ENCODE data around the gene ITM2B. TPM values are rescaled to one million over a fixed set of nuclear protein-coding genes. Genes with fewer than 3 reads are reported as not detected.
"Not testable (repeated sequence)": the region's sequence is repeated elsewhere in the genome, so short reads cannot be mapped to it uniquely, and the experiment has no call there.

ITM2B gene
- polyA plus RNA-seq, 3 donors from 2014 or later = 850 to 1,055 (median 878) TPM

DNA sequence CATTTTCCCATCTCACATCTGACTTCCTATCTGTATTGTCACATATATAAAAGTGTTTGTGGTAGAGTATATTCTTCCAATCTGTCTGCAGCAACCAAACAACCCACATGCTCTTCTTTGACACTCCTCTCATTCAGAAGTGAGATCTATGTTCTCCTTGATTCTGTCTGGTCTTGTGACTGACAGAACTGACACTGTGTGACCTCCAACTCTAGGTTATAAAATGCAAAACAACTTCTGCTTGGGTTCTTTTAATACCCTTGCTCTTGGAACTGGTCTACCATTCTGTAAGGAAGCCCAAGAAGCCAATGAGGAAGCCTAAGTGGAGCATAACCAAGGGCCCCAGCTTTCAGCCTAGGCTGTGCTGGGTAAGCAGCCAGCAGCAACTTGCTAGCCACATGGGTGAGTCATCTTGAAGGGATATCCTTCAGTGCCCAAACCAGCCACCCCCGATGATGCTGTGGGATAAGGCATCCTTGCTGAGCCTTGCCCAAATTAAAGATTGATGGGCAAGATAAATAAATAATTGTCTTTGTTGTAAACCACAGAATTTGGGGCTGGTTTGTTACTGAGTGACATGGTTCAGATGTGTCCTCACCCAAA is 18.4 kb upstream of the ITM2B start:
- H3K4me3 Mint-ChIP-seq = peak overlapping the region; percentile 1 to 59 (median 45)
- peak; percentile 58 to 65 (median 61) for DNase-seq

DNA sequence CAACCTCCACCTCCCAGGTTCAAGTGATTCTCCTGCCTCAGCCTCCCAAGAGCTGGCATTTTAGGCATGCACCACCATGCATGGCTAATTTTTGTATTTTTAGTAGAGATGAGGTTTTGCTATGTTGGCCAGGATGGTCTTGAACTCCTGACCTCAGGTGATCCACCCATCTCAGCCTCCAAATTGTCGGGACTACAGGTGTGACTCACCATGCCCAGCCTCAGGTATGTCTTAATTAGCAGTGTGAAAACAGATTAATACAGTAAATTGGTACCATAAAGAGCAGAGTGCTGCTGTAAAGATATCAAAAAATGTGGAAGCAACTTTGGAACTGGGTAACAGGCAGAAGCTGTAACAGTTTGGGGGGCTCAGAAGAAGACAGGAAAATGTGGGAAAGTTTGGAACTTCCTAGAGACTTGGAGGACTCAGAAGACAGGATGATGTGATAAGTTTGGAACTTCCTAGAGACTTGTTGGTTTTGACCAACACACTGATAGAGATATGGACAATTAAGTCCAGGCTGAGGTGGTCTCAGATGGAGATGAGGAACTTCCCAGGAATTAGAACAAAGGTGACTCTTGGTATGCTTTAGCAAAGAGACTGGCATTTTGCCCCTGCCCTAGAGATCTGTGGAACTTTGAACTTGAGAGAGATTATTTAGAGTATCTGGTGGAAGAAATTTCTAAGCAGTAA is 17.3 kb upstream of the ITM2B start:
- DNase-seq; H3K27me3 Mint-ChIP-seq (ENCODE audit: low read depth in 3 of 3); H3K36me3 Mint-ChIP-seq; H3K9me3 Mint-ChIP-seq: not testable (repeated sequence)
- Mint-ChIP-seq H3K27ac (peak overlapping the region in 2 of 6 donors; percentile 38 to 74), H3K4me1 (peaks cover 32 to 38% of the 10 kb centered on the region in 2 donors), H3K4me3 (peak overlapping the region in 1 of 5 donors; percentile 27)

More for the DNA sequence above, 18.4 kb upstream of the ITM2B start:
- Mint-ChIP-seq H3K36me3 (no peaks in the 10 kb centered on the region), H3K9me3 (no peaks in the 10 kb centered on the region), H3K27me3 (ENCODE audit: low read depth in 3 of 3) (peaks cover 2 to 4% (median 4%) of the 10 kb centered on the region in 3 donors), H3K27ac (peak overlapping the region; percentile 5 to 64 (median 44)), H3K4me1 (peaks cover 21 to 27% of the 10 kb centered on the region in 2 donors)

DNA sequence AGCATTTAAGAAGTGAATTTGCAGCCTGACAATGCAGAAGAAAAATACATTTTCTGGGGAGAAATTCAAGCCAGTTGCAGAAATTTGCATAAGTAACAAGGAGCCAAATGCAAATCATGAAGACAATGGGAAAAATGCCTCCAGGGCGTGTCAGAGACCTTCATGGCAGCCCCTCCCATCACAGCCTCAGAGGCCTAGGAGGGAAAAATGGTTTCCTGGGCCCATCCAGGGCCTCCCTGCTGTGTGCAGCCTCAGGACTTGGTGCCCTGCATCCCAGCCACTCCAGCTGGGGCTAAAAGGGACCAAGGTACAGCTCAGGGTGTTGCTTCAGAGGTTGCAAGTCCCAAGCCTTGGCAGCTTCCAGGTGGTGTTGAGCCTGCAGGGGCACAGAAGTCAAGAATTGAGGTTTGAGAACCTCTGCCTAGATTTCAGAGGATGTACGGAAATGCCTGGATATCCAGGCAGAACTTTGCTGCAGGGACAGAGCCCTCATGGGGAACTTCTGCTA is 16.7 kb upstream of the ITM2B start:
- no peaks in the 10 kb centered on the region for H3K36me3 Mint-ChIP-seq
- no peak for DNase-seq
- H3K4me1 Mint-ChIP-seq = peaks cover 38 to 44% of the 10 kb centered on the region in 2 donors
- peaks cover 6 to 10% (median 8%) of the 10 kb centered on the region in 3 donors for H3K27me3 Mint-ChIP-seq (ENCODE audit: low read depth in 3 of 3)
- H3K4me3 Mint-ChIP-seq = no peak overlapping the region
- no peaks in the 10 kb centered on the region for H3K9me3 Mint-ChIP-seq
- H3K27ac Mint-ChIP-seq = peak overlapping the region in 1 of 6 donors; percentile 49

DNA sequence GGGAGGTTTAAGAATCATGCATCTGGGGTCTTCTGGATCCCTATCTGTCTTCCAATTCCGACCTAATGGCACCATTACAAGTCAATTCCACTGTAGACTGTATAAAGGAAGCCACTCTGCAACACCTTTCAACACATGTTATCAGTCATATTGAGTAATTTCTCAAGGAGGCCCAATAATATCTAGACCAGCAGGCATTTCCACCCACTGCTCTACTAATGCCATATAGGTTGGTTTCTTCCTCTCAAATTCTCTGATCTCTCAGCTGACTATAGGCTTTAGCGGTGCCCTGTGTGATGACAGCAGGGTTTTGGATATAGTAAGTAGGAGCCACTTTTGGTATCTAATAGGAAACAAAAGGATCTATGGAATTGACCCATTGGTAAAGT is 12.4 kb upstream of the ITM2B start:
- peak overlapping the region; percentile 75 to 89 (median 81) for H3K4me3 Mint-ChIP-seq
- DNase-seq = no peak
- no peaks in the 10 kb centered on the region for H3K36me3 Mint-ChIP-seq
- peaks cover 33 to 46% of the 10 kb centered on the region in 2 donors for H3K4me1 Mint-ChIP-seq
- H3K27me3 Mint-ChIP-seq (ENCODE audit: low read depth in 3 of 3) = peaks cover 2 to 8% (median 4%) of the 10 kb centered on the region in 3 donors
- H3K27ac Mint-ChIP-seq = peak overlapping the region; percentile 84 to 93 (median 90)
- no peaks in the 10 kb centered on the region for H3K9me3 Mint-ChIP-seq

DNA sequence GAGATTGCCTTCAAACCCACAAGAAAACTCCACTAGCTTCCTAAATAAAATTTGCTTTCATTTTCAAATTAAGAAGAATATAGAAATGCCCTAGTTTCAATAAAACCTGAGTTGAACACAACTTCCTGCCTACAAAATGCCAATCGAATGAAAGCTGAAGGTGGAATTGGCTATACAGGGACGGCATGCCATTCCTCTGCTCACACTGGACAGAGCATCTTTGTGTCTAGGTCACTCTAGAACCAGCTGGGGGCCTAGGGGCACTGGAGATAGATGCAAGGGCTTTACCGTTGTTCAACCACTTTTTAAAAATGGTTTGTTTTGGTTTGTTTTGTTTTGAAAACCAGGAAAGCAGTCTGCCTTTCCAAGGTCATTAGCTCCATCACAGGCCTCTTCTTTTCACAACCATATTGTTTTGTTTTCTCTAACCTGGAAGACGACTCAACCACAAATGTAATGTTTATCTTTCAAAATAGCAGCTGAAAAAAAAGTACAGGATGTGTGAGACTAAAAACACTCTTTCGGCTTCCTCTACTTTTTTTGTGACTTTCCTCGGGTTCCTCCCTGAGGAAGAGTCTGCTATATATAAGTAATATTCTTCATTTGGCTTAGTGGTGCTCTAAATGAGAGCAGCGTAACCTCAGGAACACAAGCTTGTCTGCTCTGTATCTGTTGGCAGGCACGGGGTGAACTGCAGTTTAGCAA is 11.9 kb upstream of the ITM2B start:
- peaks cover 27 to 41% of the 10 kb centered on the region in 2 donors for H3K4me1 Mint-ChIP-seq
- peak overlapping the region; percentile 84 to 93 (median 90) for H3K27ac Mint-ChIP-seq

DNA sequence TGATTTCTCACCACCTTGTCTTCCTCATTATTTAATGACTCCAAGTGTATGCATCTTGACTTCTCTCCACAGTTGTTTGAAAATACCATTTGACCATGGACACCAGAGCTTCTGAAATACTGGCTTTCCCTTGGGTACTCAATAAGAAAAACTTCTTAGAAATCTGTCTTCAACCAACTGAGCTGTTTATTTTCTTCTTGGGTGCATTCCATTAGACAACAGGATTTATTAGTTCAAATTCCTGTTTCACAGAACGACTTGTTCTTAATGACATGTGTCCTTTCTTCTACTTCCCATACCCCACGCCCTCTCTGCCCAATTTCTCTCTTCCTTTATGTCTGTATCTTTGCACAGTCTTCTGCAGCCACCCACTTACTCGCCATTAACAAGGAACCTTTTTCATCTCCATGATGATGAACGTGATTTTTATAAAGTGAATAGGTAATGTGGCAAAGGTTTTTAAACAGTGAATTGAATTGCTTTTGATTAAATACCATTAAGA is 11.3 kb upstream of the ITM2B start:
- peak overlapping the region; percentile 75 to 89 (median 81) for H3K4me3 Mint-ChIP-seq
- H3K27ac Mint-ChIP-seq = peak overlapping the region; percentile 84 to 93 (median 90)
- H3K4me1 Mint-ChIP-seq = peaks cover 27 to 40% of the 10 kb centered on the region in 2 donors
- no peaks in the 10 kb centered on the region for H3K36me3 Mint-ChIP-seq
- DNase-seq = no peak
- peaks cover 2 to 8% (median 4%) of the 10 kb centered on the region in 3 donors for H3K27me3 Mint-ChIP-seq (ENCODE audit: low read depth in 3 of 3)
- H3K9me3 Mint-ChIP-seq = no peaks in the 10 kb centered on the region

More for the DNA sequence above, 11.9 kb upstream of the ITM2B start:
- DNase-seq = peak; percentile 25 to 39 (median 30)
- Mint-ChIP-seq H3K36me3 (no peaks in the 10 kb centered on the region), H3K27me3 (ENCODE audit: low read depth in 3 of 3) (peaks cover 2 to 8% (median 4%) of the 10 kb centered on the region in 3 donors), H3K9me3 (no peaks in the 10 kb centered on the region), H3K4me3 (peak overlapping the region; percentile 75 to 89 (median 81))

DNA sequence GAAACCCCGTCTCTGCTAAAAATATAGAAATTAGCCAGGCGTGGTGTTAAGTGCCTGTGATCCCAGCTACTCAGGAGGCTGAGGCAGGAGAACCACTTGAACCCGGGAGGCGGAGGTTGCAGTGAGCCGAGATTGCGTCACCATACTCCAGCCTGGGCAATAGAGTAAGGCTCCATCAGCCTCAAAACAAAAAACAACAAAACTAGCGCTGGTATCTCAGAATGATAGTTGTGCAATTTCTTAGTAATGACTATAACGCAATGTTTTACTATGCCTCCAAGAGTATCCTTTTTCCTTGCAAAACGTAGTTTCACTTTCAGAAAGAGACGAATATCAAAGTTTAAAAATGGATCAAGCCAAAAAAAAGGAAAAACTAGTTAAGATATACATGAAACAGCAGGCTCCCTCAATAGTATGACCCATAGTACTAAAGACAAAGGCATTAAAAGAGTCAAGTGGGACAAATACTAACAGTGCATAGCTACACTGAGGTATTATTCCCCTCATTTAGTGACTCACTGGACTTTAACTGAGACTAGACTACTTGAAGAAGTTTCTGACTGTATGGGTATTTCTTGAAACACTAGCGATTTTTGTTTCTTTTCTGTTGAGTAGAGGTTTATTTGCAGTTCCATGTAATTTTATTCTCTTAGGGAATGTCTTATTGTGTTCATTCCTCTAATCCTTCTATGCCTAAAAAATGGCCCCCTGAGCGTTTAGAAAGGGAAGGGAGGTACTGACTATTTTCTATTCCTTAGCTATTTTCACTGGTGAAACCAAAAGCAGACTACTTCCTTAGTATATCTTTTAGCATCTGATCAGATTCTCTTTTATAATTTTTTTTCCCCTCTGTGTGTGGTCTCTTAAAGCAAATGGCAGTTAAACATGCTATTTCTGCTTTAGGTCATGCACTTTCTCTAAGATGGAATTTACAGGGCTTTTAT is 10.4 kb upstream of the ITM2B start:
- H3K36me3 Mint-ChIP-seq = no peaks in the 10 kb centered on the region
- no peaks in the 10 kb centered on the region for H3K9me3 Mint-ChIP-seq
- H3K4me1 Mint-ChIP-seq = peaks cover 27 to 40% of the 10 kb centered on the region in 2 donors
- no peak for DNase-seq
- peak overlapping the region in 5 of 6 donors; percentile 25 to 79 (median 37) for H3K27ac Mint-ChIP-seq
- peaks cover 2 to 8% (median 4%) of the 10 kb centered on the region in 3 donors for H3K27me3 Mint-ChIP-seq (ENCODE audit: low read depth in 3 of 3)
- H3K4me3 Mint-ChIP-seq = peak overlapping the region in 2 of 5 donors; percentile 24 to 89

DNA sequence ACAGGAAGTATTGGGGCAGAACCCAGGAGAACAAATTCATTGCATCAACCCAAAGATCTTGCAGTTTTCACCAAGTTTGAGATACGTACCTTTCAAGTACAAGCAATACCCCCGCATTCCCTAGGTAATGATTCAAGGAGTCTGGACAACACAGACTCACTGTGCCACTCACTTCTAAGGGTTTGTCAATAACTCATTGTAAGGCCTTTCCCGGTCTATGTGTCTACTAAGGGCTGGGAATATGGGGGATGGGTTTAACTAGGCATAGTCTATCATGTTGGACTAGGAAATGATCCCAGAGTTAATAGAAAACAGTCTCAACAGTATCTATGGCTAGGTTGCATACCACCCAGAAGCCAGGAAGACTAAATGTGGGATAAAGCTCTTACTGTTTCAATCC is 8.3 kb upstream of the ITM2B start:
- Mint-ChIP-seq H3K4me3 (no peak overlapping the region), H3K9me3 (no peaks in the 10 kb centered on the region), H3K36me3 (no peaks in the 10 kb centered on the region), H3K27me3 (ENCODE audit: low read depth in 3 of 3) (peaks cover 2 to 8% (median 7%) of the 10 kb centered on the region in 3 donors), H3K27ac (no peak overlapping the region), H3K4me1 (peaks cover 25 to 37% of the 10 kb centered on the region in 2 donors)
- no peak for DNase-seq

DNA sequence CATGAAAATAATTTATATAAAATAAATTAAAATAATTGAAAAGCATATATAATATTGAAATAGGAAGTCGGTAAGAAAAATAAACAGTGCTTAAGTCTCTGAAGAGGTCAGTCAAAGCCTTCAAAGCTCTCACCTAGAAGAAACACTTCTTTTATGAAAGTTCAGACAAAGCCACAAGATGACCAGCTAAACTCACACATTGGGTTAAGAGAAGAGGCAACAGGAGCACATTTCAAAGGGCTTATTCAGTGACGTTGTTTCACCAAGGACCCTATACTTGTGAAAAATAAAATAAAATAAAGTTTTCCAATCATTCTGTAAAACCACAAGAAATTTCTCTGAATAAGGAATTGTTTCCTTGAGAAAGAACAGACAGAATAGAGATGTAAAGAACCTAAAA is 2.5 kb upstream of the ITM2B start:
- Mint-ChIP-seq H3K36me3 (peaks cover 0 to 4% (median 4%) of the 10 kb centered on the region in 3 donors), H3K4me1 (peaks cover 26 to 43% of the 10 kb centered on the region in 2 donors), H3K27ac (no peak overlapping the region), H3K27me3 (ENCODE audit: low read depth in 3 of 3) (peaks cover 3 to 8% (median 7%) of the 10 kb centered on the region in 3 donors), H3K4me3 (no peak overlapping the region), H3K9me3 (no peaks in the 10 kb centered on the region)
- DNase-seq = no peak

DNA sequence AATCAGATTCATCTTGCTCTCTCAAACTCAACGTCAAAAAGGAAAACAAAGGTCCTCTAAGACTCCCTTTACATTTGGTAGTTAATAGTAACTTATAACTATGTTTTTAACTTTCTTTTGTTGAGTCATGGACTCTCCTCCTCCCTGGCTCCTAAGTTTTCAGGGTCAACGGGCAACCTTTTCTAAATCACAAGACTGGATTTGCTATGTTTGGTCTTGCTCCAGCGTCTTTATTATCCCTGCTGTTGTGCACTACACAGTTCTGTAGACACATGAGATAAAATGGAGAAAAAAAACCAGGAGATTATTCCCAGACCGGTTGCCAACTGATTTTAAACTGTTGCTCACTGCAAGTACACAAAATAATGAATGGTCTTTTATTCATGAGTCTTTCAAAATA is 1.9 kb upstream of the ITM2B start:
- H3K4me3 Mint-ChIP-seq = peak overlapping the region in 4 of 5 donors; percentile 61 to 99 (median 98)
- H3K27me3 Mint-ChIP-seq (ENCODE audit: low read depth in 3 of 3) = peaks cover 3 to 8% (median 7%) of the 10 kb centered on the region in 3 donors
- no peaks in the 10 kb centered on the region for H3K9me3 Mint-ChIP-seq
- H3K27ac Mint-ChIP-seq = peak overlapping the region in 3 of 6 donors; percentile 9 to 79 (median 31)
- peaks cover 32 to 48% of the 10 kb centered on the region in 2 donors for H3K4me1 Mint-ChIP-seq
- H3K36me3 Mint-ChIP-seq = peaks cover 0 to 4% (median 4%) of the 10 kb centered on the region in 3 donors
- no peak for DNase-seq

DNA sequence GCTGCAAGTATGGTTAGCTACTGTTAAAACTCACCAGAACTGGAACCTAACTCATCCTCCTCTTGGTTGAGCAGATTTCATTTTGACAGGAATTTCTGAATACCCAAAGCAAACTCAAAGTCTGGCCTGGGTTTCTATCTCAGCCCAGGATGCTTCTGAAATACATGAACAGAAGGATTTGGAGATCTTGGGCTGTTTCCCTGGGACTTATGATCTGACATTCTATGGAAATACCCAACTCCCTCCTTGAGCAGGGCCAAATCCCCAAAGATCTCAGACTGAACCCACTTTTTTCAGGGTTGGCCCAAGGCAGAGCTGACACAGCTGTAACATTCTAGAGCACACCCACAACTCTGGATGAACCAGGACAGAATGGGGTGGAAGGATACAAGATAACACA is 1.1 kb upstream of the ITM2B start:
- Mint-ChIP-seq H3K9me3 (no peaks in the 10 kb centered on the region), H3K4me1 (peaks cover 40 to 56% of the 10 kb centered on the region in 2 donors), H3K36me3 (peaks cover 0 to 4% (median 4%) of the 10 kb centered on the region in 3 donors), H3K4me3 (peak overlapping the region; percentile 90 to 99 (median 97)), H3K27ac (peak overlapping the region; percentile 92 to 99 (median 95)), H3K27me3 (ENCODE audit: low read depth in 3 of 3) (peaks cover 3 to 8% (median 7%) of the 10 kb centered on the region in 3 donors)
- DNase-seq = no peak

DNA sequence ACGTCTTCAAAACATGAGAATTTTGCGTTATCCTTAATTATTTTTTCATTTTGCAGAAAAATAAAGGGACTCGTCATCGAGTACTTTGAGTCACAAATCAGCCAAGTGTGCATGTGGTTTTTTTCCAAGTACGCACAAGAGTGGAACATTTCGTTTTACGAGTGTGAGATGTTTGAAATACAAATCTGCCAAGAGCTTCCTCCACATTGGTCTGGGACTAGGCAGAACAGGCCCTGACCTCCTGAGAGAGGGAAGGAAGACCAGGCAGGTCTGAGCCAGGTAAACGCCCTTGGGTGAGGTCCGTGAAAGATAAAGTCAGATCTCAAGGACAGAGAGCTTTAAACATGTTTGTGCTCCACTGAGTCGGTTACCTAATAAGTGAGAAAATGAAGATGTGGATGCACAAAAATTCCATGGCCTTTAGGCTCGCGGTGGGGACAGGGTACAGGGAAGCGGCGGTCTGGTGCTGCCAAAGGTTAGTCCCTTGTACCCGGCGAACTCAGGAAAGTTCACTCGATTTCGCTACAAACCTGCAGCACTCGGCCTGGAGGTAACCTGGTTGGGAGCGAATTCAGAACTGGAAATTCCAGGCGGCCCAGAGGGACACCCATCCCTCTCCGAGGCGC is 473 bp upstream of the ITM2B start:
- Mint-ChIP-seq H3K27me3 (ENCODE audit: low read depth in 3 of 3) (peaks cover 3 to 8% (median 7%) of the 10 kb centered on the region in 3 donors), H3K9me3 (no peaks in the 10 kb centered on the region), H3K4me3 (peak overlapping the region; percentile 90 to 99 (median 97)), H3K4me1 (peaks cover 46 to 62% of the 10 kb centered on the region in 2 donors), H3K36me3 (peaks cover 0 to 4% (median 4%) of the 10 kb centered on the region in 3 donors), H3K27ac (peak overlapping the region; percentile 92 to 99 (median 95))
- DNase-seq = no peak
